Measurements from ENCODE around the gene MLANA.

The MLANA gene

GRCh38 chr9:5890641-5891040 lies at the start of gene MLANA:
MLANA (plus strand) TSS chr9:5890889; CDS start chr9:5892475, 1,586 bp downstream.
- Histone ChIP-seq H3K27me3 (no peaks in the 10 kb centered on the region), H3K4me1 (no peaks in the 10 kb centered on the region), H3K4me3 (no peak within 1 kb of the TSS), H3K9ac (no peak within 1 kb of the TSS), H3K9me3 (no peaks in the 10 kb centered on the region), H4K20me1 (no peaks in the 10 kb centered on the region), H3K27ac (no peak within 1 kb of the TSS), H3K36me3 (peaks cover 1% of the 10 kb centered on the region; the same call in 1 of the 2 replicates), H3K4me2 (no peak within 1 kb of the TSS)
- TF ChIP-seq Cebpa-rat (IDR thresholded peaks at IDR 0.05): no peak

GRCh38 chr9:5841771-5842573 lies 48.7 kb upstream of the MLANA start:
- Histone ChIP-seq H3K4me2 (peak overlapping the region; percentile 75), H3K27me3 (no peaks in the 10 kb centered on the region), H4K20me1 (no peaks in the 10 kb centered on the region), H3K4me3 (no peak overlapping the region), H3K9me3 (peaks cover 6% of the 10 kb centered on the region), H3K4me1 (peaks cover 59% of the 10 kb centered on the region), H3K36me3 (no peaks in the 10 kb centered on the region), H3K27ac (no peak overlapping the region), H3K9ac (no peak overlapping the region)
- no peak for TF ChIP-seq Cebpa-rat (IDR thresholded peaks at IDR 0.05)

- TF ChIP-seq Cebpa-rat (IDR thresholded peaks at IDR 0.05): no peak
- H3K36me3 ChIP-seq: no peaks in the 10 kb centered on the region
- H3K4me1 ChIP-seq: peaks cover 60% of the 10 kb centered on the region
- H3K4me3 ChIP-seq: no peak overlapping the region
- H3K27ac ChIP-seq: no peak overlapping the region
- peaks cover 6% of the 10 kb centered on the region for H3K9me3 ChIP-seq
- no peaks in the 10 kb centered on the region for H4K20me1 ChIP-seq
- peak overlapping the region; percentile 83 for H3K4me2 ChIP-seq
- H3K27me3 ChIP-seq: no peaks in the 10 kb centered on the region
- H3K9ac ChIP-seq: no peak overlapping the region
Measured at GRCh38 chr9:5842929-5843793, 47.5 kb upstream of the MLANA start.

GRCh38 chr9:5843794-5844471 lies 46.8 kb upstream of the MLANA start:
- Histone ChIP-seq H4K20me1 (no peaks in the 10 kb centered on the region), H3K4me3 (peak overlapping the region; percentile 42; the same call in 1 of the 2 replicates), H3K9ac (peak overlapping the region; percentile 34; the same call in 1 of the 2 replicates), H3K36me3 (no peaks in the 10 kb centered on the region), H3K27ac (peak overlapping the region; percentile 58; the same call in 1 of the 2 replicates), H3K4me2 (peak overlapping the region; percentile 83), H3K4me1 (peaks cover 60% of the 10 kb centered on the region), H3K9me3 (peaks cover 6% of the 10 kb centered on the region), H3K27me3 (no peaks in the 10 kb centered on the region)
- TF ChIP-seq Cebpa-rat (IDR thresholded peaks at IDR 0.05): no peak

GRCh38 chr9:5845157-5845531 lies 45.5 kb upstream of the MLANA start:
- H4K20me1 ChIP-seq: no peaks in the 10 kb centered on the region
- H3K27me3 ChIP-seq: no peaks in the 10 kb centered on the region
- H3K36me3 ChIP-seq: no peaks in the 10 kb centered on the region
- H3K4me2 ChIP-seq: peak overlapping the region; percentile 83
- H3K9me3 ChIP-seq: peaks cover 6% of the 10 kb centered on the region
- H3K27ac ChIP-seq: no peak overlapping the region
- H3K4me3 ChIP-seq: no peak overlapping the region; the same call in 1 of the 2 replicates
- H3K4me1 ChIP-seq: peaks cover 60% of the 10 kb centered on the region
- no peak for TF ChIP-seq Cebpa-rat (IDR thresholded peaks at IDR 0.05)
- H3K9ac ChIP-seq: no peak overlapping the region

- no peak overlapping the region for H3K4me3 ChIP-seq
- H4K20me1 ChIP-seq: no peaks in the 10 kb centered on the region
- no peak overlapping the region for H3K9ac ChIP-seq
- H3K9me3 ChIP-seq: peaks cover 6% of the 10 kb centered on the region
- peak overlapping the region; percentile 83 for H3K4me2 ChIP-seq
- H3K27me3 ChIP-seq: no peaks in the 10 kb centered on the region
- no peaks in the 10 kb centered on the region for H3K36me3 ChIP-seq
- TF ChIP-seq Cebpa-rat (IDR thresholded peaks at IDR 0.05): no peak
- H3K27ac ChIP-seq: no peak overlapping the region
- H3K4me1 ChIP-seq: peaks cover 60% of the 10 kb centered on the region
Measured at GRCh38 chr9:5846096-5846495, 44.6 kb upstream of the MLANA start.

GRCh38 chr9:5846501-5846921 lies 44.2 kb upstream of the MLANA start:
- no peaks in the 10 kb centered on the region for H4K20me1 ChIP-seq
- H3K4me2 ChIP-seq: peak overlapping the region; percentile 83
- no peaks in the 10 kb centered on the region for H3K27me3 ChIP-seq
- no peak for TF ChIP-seq Cebpa-rat (IDR thresholded peaks at IDR 0.05)
- peaks cover 56% of the 10 kb centered on the region for H3K4me1 ChIP-seq
- peaks cover 6% of the 10 kb centered on the region for H3K9me3 ChIP-seq
- H3K27ac ChIP-seq: no peak overlapping the region
- H3K4me3 ChIP-seq: no peak overlapping the region
- H3K36me3 ChIP-seq: no peaks in the 10 kb centered on the region
- H3K9ac ChIP-seq: no peak overlapping the region

- H3K27ac ChIP-seq: no peak overlapping the region
- H3K9ac ChIP-seq: no peak overlapping the region
- no peak overlapping the region for H3K4me2 ChIP-seq
- H3K4me1 ChIP-seq: peaks cover 36% of the 10 kb centered on the region
- no peaks in the 10 kb centered on the region for H3K27me3 ChIP-seq
- H3K9me3 ChIP-seq: no peaks in the 10 kb centered on the region
- no peaks in the 10 kb centered on the region for H3K36me3 ChIP-seq
- no peaks in the 10 kb centered on the region for H4K20me1 ChIP-seq
- no peak for TF ChIP-seq Cebpa-rat (IDR thresholded peaks at IDR 0.05)
- H3K4me3 ChIP-seq: no peak overlapping the region
Measured at GRCh38 chr9:5848372-5848882, 42.3 kb upstream of the MLANA start.

- Histone ChIP-seq H3K27ac (no peak overlapping the region), H3K27me3 (no peaks in the 10 kb centered on the region), H3K9ac (no peak overlapping the region), H3K9me3 (0 out of 2 replicates have a peak, but pooled peaks cover 4% of the 10 kb centered on the region), H4K20me1 (no peaks in the 10 kb centered on the region), H3K36me3 (no peaks in the 10 kb centered on the region), H3K4me3 (no peak overlapping the region), H3K4me2 (no peak overlapping the region), H3K4me1 (peaks cover 14% of the 10 kb centered on the region)
- TF ChIP-seq Cebpa-rat (IDR thresholded peaks at IDR 0.05): no peak
Measured at GRCh38 chr9:5850724-5851122, 40.0 kb upstream of the MLANA start.

All from BLaER1 (cell line).